K562 (cell line): Measurements from ENCODE around the gene C1QTNF8.

Experiments
- CREBBP ChIP-seq: IDR thresholded peaks from one replicate; pipeline ENCODE4 v1.6.1; 2012; ENCODE audit warnings: low read depth, mild to moderate bottlenecking, control low read depth, inconsistent platforms, low read length
- EZH2 ChIP-seq: IDR thresholded peaks from 2 replicates; pipeline ENCODE4 v1.6.1; 2012; ENCODE audit warnings: low read depth, mild to moderate bottlenecking, inconsistent platforms, low read length, borderline replicate concordance
- MAZ ChIP-seq, 2 experiments: fragments of 450-650 bp in 1 of 2; sonication (generic) in 1 of 2; formaldehyde crosslinking; IDR thresholded peaks in 1 of 2; conservative IDR thresholded peaks in 1 of 2; 2 replicates each; pipeline versions ENCODE4 v1.4.0 to v1.5.0; 2020; ENCODE audit warnings: mild to moderate bottlenecking in 1 of 2, missing genetic modification reagents in 1 of 2
- NFATC3 ChIP-seq: fragments of 450-650 bp; IDR thresholded peaks from 2 replicates; pipeline ENCODE4 v1.6.1; 2017; ENCODE audit warnings: mild to moderate bottlenecking
- NFIC ChIP-seq: fragments of 450-650 bp; IDR thresholded peaks from 2 replicates; pipeline ENCODE4 v1.6.1; 2017; ENCODE audit warnings: mild to moderate bottlenecking, inconsistent platforms
- POLR2AphosphoS2 ChIP-seq: IDR thresholded peaks from 2 replicates; pipeline ENCODE4 v1.6.1; 2012; ENCODE audit warnings: low read length, improper control_type of control experiment
- POLR2AphosphoS5 ChIP-seq: IDR thresholded peaks from 2 replicates; pipeline ENCODE4 v1.6.1; 2011; ENCODE audit warnings: mild to moderate bottlenecking, low read depth, low read length, moderate library complexity; ENCODE audit not compliant: control insufficient read depth, insufficient read depth
- RBM15 ChIP-seq: fragments of 200-400 bp; formaldehyde crosslinking; IDR thresholded peaks from 2 replicates; pipeline ENCODE4 v1.6.1; 2018; ENCODE audit warnings: mild to moderate bottlenecking, low read length, moderate library complexity; ENCODE audit not compliant: insufficient read depth
- ZNF384 ChIP-seq: IDR thresholded peaks from 2 replicates; pipeline ENCODE4 v1.6.1; 2012; ENCODE audit warnings: low read depth, low read length, improper control_type of control experiment
- TF ChIP-seq, protein P1 (sequence below): sonication (generic); formaldehyde crosslinking; IDR thresholded peaks from 2 replicates; pipeline ENCODE4 v1.8.0; 2022; ENCODE audit warnings: mild to moderate bottlenecking, low read depth, missing genetic modification reagents
- TF ChIP-seq, protein P2 (sequence below): sonication (generic); formaldehyde crosslinking; IDR thresholded peaks from 2 replicates; pipeline ENCODE4 v1.9.0; 2022; ENCODE audit warnings: mild to moderate bottlenecking, missing genetic modification reagents
- TF ChIP-seq, protein P3 (sequence below): fragments of 200-800 bp; sonication (Bioruptor generic); IDR thresholded peaks from 2 replicates; pipeline ENCODE4 v1.6.1; 2017; ENCODE audit warnings: missing genetic modification characterization, missing compliant biosample characterization

DNA sequence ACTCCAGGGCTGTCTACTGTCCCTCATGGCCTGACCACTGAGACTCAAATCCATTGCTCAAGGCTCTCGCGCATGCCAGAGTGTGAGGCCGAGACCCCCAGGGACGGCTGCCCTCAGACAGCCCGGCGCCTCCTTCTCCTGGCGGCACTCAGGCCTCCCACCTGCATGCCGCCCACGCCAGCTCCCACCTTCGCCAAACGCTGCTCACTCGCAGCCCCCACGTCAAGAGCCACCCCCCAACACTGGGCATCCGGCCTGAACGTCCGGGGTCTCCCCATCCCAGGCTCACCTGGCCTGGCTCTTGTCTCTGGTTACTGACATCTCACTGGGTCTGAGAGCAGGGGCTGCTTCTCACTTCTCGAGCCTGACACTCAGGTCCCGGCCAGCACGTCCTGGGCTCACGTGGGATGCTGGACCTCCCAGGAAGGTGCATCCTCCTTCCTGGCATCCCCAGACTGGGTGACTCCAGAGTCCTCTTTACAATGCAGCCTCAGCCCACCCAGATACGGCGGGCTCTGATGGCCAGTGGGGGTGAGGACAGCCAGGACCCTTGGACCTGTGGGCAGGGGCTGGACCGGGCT lies 44.6 kb upstream of the C1QTNF8 start:
- TF ChIP-seq ZNF384, result no peak
- no peak for TF ChIP-seq NFIC
- no peak for TF ChIP-seq POLR2AphosphoS5
- TF ChIP-seq CREBBP, result no peak
- no peak for TF ChIP-seq POLR2AphosphoS2
- TF ChIP-seq, protein P1, sequence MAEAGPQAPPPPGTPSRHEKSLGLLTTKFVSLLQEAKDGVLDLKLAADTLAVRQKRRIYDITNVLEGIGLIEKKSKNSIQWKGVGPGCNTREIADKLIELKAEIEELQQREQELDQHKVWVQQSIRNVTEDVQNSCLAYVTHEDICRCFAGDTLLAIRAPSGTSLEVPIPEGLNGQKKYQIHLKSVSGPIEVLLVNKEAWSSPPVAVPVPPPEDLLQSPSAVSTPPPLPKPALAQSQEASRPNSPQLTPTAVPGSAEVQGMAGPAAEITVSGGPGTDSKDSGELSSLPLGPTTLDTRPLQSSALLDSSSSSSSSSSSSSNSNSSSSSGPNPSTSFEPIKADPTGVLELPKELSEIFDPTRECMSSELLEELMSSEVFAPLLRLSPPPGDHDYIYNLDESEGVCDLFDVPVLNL (CRISPR knock-in tag), result no peak
- no peak for TF ChIP-seq NFATC3
- TF ChIP-seq, protein P2, sequence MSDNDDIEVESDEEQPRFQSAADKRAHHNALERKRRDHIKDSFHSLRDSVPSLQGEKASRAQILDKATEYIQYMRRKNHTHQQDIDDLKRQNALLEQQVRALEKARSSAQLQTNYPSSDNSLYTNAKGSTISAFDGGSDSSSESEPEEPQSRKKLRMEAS (CRISPR knock-in tag), result no peak
- no peak for TF ChIP-seq EZH2
- no peak for TF ChIP-seq RBM15
- TF ChIP-seq, protein P3, sequence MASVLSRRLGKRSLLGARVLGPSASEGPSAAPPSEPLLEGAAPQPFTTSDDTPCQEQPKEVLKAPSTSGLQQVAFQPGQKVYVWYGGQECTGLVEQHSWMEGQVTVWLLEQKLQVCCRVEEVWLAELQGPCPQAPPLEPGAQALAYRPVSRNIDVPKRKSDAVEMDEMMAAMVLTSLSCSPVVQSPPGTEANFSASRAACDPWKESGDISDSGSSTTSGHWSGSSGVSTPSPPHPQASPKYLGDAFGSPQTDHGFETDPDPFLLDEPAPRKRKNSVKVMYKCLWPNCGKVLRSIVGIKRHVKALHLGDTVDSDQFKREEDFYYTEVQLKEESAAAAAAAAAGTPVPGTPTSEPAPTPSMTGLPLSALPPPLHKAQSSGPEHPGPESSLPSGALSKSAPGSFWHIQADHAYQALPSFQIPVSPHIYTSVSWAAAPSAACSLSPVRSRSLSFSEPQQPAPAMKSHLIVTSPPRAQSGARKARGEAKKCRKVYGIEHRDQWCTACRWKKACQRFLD, result no peak
- no peak for TF ChIP-seq MAZ (CRISPR knock-in tag; conservative IDR thresholded peaks at IDR 0.05 in 1 of 2, IDR thresholded peaks at IDR 0.05 in 1 of 2)
